K562 (cell line): ENCODE measurements around the gene ABHD14A. TPM values are rescaled to one million over a fixed set of nuclear protein-coding genes. Genes with fewer than 3 reads are reported as not detected.

Experiments used
- CCNT2 ChIP-seq: IDR thresholded peaks from 2 replicates; pipeline ENCODE4 v1.6.1; 2011; ENCODE audit warnings: borderline replicate concordance, low read depth, mild to moderate bottlenecking, moderate library complexity, mixed read lengths, low read length; ENCODE audit not compliant: insufficient read length; ENCODE audit errors: extremely low read depth
- CEBPG ChIP-seq, 3 experiments: fragments of 200-800 bp in 1 of 3; sonication (Bioruptor generic) in 1 of 3; sonication (generic) in 1 of 3; formaldehyde crosslinking in 1 of 3; IDR thresholded peaks in 2 of 3; conservative IDR thresholded peaks in 1 of 3; 2 replicates each; pipeline versions ENCODE4 v1.6.1 to v1.8.0; 2016 to 2022; ENCODE audit warnings: missing compliant biosample characterization in 2 of 3, missing genetic modification characterization in 2 of 3, mild to moderate bottlenecking in 1 of 3, missing genetic modification reagents in 1 of 3
- CREM ChIP-seq: IDR thresholded peaks from 2 replicates; pipeline ENCODE4 v1.6.1; 2014; ENCODE audit warnings: antibody characterized with exemption, low read depth
- CTBP1 ChIP-seq: fragments of 450-650 bp; IDR thresholded peaks from 2 replicates; pipeline ENCODE4 v1.6.1; 2016; ENCODE audit warnings: borderline replicate concordance
- ETV5 ChIP-seq: sonication (generic); formaldehyde crosslinking; IDR thresholded peaks from 2 replicates; pipeline ENCODE4 v1.4.0; 2020; ENCODE audit warnings: low read depth, mild to moderate bottlenecking, missing genetic modification reagents
- KAT7 ChIP-seq: sonication (generic); formaldehyde crosslinking; IDR thresholded peaks from 2 replicates; pipeline ENCODE4 v1.8.0; 2022; ENCODE audit warnings: missing genetic modification reagents, mild to moderate bottlenecking, borderline replicate concordance
- NFYB ChIP-seq: IDR thresholded peaks from 2 replicates; pipeline ENCODE4 v1.6.1; 2011; ENCODE audit warnings: mild to moderate bottlenecking, moderate library complexity; ENCODE audit not compliant: insufficient read length; ENCODE audit errors: extremely low read depth
- NR2C2 ChIP-seq, 2 experiments: fragments of 200-800 bp in 1 of 2; sonication (Bioruptor generic) in 1 of 2; sonication (generic) in 1 of 2; formaldehyde crosslinking in 1 of 2; IDR thresholded peaks; 2 replicates each; pipeline versions ENCODE4 v1.6.1 to v1.8.0; 2016 to 2022; ENCODE audit warnings: mild to moderate bottlenecking in 1 of 2, missing compliant biosample characterization in 1 of 2, missing genetic modification characterization in 1 of 2, missing genetic modification reagents in 1 of 2
- POLR2AphosphoS2 ChIP-seq: IDR thresholded peaks from 2 replicates; pipeline ENCODE4 v1.6.1; 2012; ENCODE audit warnings: low read length, improper control_type of control experiment
- RBM34 ChIP-seq: fragments of 200-400 bp; formaldehyde crosslinking; IDR thresholded peaks from 2 replicates; pipeline ENCODE4 v1.6.1; 2018; ENCODE audit warnings: low read length, borderline replicate concordance; ENCODE audit not compliant: insufficient read depth
- RHOXF2B ChIP-seq: fragments of 250-450 bp; sonication (Bioruptor Pico); conservative IDR thresholded peaks from 2 replicates; pipeline ENCODE4 v1.5.1; 2021
- TBP ChIP-seq: optimal IDR thresholded peaks from 2 replicates; pipeline ENCODE3; 2011; ENCODE audit warnings: low read depth, low read length, improper control_type of control experiment
- ZC3H4 ChIP-seq: sonication (generic); formaldehyde crosslinking; IDR thresholded peaks from 2 replicates; pipeline ENCODE4 v1.9.0; 2021; ENCODE audit warnings: missing genetic modification reagents, borderline replicate concordance
- ZNF318 ChIP-seq, 2 experiments: fragments of 450-650 bp; IDR thresholded peaks; 2 replicates each; pipeline ENCODE4 v1.6.1; 2016; ENCODE audit warnings: mild to moderate bottlenecking in 2 of 2, borderline replicate concordance in 1 of 2, low read depth in 1 of 2, moderate library complexity in 1 of 2
- polyA plus RNA-seq, 8 experiments: library from polyadenylated mRNA; depleted of rRNA in 4 of 8; stranded (reverse) in 5 of 8; unstranded in 3 of 8; fragments of >200 nt; fragmentation: Nextera tagmentation in 2 of 8; fragmentation: Illumina TruSeq in 1 of 8; extraction: Ambion mirVana in 2 of 8; extraction: Trizol in 1 of 8; gene quantifications; 2 replicates each; pipeline versions ENCODE4 v1.2.1 to v1.2.3, GENCODE V29; 2011 to 2014; ENCODE audit warnings: inconsistent platforms in 1 of 8, missing spikeins in 1 of 8
- total RNA-seq, 7 experiments: library from RNA; depleted of rRNA in 6 of 7; stranded (reverse); fragments of >200 nt in 6 of 7; fragmentation: Illumina TruSeq in 2 of 7; extraction: Trizol in 2 of 7; gene quantifications; 2 replicates each; pipeline versions ENCODE4 v1.2.1 to v1.2.3, GENCODE V29; 2011 to 2021; ENCODE audit warnings: low replicate concordance in 1 of 7
- TF ChIP-seq, protein P1 (sequence below): fragments of 450-650 bp; IDR thresholded peaks from 2 replicates; pipeline ENCODE4 v1.6.1; 2016; ENCODE audit warnings: antibody characterized with exemption
- TF ChIP-seq, protein P2 (sequence below): sonication (generic); formaldehyde crosslinking; IDR thresholded peaks from 2 replicates; pipeline ENCODE4 v1.8.0; 2022; ENCODE audit warnings: mild to moderate bottlenecking, missing genetic modification reagents

Gene ABHD14A
- total and polyA plus RNA-seq, 9 of the 15 experiments (the other 6 are each of a cell fraction or from before 2014, with no cell fraction given) = 0.90 to 10.5 (median 8.3) TPM

GRCh38 chr3:51982838-51983577, 8.1 kb downstream of the ABHD14A start, which contains the start of gene ACY1 (continued):
- TF ChIP-seq CREM (peak; percentile 87), RHOXF2B (CRISPR knock-in tag) (no peak), ETV5 (peak; percentile 94), POLR2AphosphoS2 (no peak), CTBP1 (peak; percentile 65), NR2C2 (CRISPR knock-in tag; IDR thresholded peaks at IDR 0.05) (0 out of 2 replicates have a peak, but pooled peaks have one; percentile 29), NR2C2 (tag; IDR thresholded peaks at IDR 0.05) (peak; percentile 84), CEBPG (CRISPR knock-in tag; IDR thresholded peaks at IDR 0.05) (peak; percentile 50), CEBPG (tag; conservative IDR thresholded peaks at IDR 0.05 in 1 of 2, IDR thresholded peaks at IDR 0.05 in 1 of 2) (no peak), NFYB (peak; percentile 15), CCNT2 (peak; percentile 77), TBP (peak; percentile 87), ZC3H4 (CRISPR knock-in tag) (no peak), KAT7 (CRISPR knock-in tag) (no peak), ZNF318 (IDR thresholded peaks at IDR 0.05; ENCODE audit: borderline replicate concordance in 1 of 2, low read depth in 1 of 2) (no peak), RBM34 (no peak)
- TF ChIP-seq, protein P1, sequence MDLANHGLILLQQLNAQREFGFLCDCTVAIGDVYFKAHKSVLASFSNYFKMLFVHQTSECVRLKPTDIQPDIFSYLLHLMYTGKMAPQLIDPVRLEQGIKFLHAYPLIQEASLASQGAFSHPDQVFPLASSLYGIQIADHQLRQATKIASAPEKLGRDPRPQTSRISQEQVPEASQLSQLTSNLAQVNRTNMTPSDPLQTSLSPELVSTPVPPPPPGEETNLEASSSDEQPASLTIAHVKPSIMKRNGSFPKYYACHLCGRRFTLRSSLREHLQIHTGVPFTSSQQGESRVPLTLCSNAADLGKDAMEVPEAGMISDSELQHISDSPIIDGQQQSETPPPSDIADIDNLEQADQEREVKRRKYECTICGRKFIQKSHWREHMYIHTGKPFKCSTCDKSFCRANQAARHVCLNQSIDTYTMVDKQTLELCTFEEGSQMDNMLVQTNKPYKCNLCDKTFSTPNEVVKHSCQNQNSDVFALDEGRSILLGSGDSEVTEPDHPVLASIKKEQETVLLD = no peak
- TF ChIP-seq, protein P2, sequence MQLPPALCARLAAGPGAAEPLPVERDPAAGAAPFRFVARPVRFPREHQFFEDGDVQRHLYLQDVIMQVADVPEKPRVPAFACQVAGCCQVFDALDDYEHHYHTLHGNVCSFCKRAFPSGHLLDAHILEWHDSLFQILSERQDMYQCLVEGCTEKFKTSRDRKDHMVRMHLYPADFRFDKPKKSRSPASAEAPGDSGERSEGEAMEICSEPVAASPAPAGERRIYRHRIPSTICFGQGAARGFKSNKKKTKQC (CRISPR knock-in tag) = no peak
